ENCODE results near the gene KXD1.
A peak's percentile ranks its signal among the peaks of the same experiment; 100 is the strongest.
"Not testable (repeated sequence)": the region's sequence is repeated elsewhere in the genome, so short reads cannot be mapped to it uniquely, and the experiment has no call there.

KXD1 gene, protein sequence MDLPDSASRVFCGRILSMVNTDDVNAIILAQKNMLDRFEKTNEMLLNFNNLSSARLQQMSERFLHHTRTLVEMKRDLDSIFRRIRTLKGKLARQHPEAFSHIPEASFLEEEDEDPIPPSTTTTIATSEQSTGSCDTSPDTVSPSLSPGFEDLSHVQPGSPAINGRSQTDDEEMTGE

DNA sequence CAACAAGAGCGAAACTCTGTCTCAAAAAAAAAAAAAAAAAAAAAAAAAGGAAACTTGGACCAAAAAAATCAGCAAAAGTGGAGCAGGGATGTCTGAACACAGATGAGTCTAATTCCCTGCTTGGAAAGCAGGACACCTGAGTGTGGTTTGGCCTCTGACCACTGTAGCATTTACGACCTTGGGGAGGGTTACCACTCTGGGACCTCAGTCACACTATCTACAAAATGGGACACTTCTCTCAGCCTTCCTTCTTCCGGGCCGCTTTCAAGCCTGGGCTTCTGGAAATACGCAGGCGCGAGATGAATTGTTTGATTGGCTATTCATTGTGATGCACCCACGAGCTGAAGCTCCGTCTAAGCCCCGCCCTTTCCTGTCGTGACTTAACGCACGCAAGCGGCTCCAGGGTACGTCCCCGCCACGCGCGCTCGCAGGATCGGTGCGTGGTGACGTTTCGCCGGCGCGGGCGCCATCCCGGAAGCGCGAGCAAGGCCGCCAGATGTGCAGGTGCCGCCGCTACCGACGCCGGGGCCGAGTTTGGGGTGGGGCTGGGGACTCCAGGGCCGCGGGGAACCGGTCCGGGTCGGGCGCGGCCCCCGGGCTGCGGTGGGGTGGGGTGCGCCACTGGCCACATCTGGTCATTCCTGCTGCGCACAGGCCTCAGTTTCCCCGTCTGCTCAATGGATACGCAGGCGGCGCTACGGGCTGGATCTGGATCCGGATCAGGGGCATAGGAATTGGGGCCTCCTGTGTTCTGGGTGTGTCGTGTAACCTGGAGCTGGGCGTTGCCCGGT, at the start of gene KXD1:
Gene KXD1 (plus strand): TSS at position 460 of the 791 bp plus-strand sequence. CDS start 4,187 bp downstream, outside the sequence.
- DNase-seq, result peak; percentile 92 to 99

GRCh38 chr19:18508585-18508984, 49.1 kb upstream of the KXD1 start:
- no peak for DNase-seq

- no peak for DNase-seq
These were observed 47.5 kb upstream of the KXD1 start for GRCh38 chr19:18510216-18510615.

DNA sequence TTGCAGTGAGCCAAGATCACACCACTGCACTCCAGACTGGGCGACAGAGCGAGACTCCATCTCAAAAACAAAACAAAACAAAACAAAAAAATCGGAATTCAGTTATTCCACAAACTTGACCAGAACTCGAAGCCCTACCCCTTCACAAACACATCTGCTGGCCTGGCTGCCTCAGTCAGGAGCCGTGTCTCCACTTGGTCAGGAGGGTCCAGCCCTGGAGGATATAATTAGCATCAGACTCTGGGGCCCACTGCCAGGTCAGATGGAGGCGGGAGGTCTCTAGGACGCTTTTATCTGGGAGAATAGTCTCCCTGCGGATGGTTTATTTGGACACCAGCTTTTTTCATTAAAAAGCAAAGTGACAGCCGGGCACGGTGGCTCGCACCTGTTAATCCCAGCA, 43.8 kb upstream of the KXD1 start:
- DNase-seq, result no peak

GRCh38 chr19:18514800-18515682, 42.6 kb upstream of the KXD1 start:
- no peak for DNase-seq

DNA sequence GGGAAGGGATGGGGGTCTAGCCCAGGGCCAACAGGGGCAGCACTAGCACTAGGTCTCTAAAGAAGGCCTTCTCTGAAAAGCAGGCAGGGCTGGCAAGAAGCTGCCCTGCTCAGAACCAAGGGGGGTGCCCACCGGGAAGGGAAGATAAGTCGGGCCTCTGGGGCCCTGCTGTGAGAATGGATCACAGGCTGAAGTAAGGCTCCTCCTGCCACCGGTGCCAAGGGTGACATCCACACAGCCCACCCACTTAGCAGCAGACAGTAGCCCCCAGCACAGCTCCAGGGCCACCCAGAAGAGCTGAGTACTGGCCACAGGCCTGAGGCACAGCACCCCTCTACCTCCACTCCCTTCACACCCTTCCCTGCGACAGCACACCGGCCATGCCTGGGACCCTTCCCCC, 41.7 kb upstream of the KXD1 start:
- no peak for DNase-seq

- DNase-seq, result no peak
These were observed 40.1 kb upstream of the KXD1 start for GRCh38 chr19:18517606-18518005.

DNA sequence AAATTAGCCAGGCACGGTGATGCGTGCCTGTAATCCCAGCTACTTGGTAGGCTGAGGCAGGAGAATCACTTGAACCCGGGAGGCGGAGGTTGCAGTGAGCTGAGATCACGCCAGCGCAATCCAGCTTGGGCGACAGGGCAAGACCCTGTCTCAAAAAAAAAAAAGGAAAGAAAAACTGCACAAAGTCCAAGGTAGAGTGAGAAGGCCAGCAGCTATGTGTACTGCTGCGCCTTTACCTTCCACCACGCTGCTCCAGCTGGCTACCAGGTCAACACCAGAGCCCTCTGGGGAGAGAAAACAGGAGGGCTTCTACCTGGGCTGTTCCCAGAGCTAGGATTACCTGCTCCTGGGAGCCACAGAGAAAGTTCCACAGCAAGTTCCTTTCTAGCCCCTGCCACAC, 39.0 kb upstream of the KXD1 start:
- no peak for DNase-seq

DNA sequence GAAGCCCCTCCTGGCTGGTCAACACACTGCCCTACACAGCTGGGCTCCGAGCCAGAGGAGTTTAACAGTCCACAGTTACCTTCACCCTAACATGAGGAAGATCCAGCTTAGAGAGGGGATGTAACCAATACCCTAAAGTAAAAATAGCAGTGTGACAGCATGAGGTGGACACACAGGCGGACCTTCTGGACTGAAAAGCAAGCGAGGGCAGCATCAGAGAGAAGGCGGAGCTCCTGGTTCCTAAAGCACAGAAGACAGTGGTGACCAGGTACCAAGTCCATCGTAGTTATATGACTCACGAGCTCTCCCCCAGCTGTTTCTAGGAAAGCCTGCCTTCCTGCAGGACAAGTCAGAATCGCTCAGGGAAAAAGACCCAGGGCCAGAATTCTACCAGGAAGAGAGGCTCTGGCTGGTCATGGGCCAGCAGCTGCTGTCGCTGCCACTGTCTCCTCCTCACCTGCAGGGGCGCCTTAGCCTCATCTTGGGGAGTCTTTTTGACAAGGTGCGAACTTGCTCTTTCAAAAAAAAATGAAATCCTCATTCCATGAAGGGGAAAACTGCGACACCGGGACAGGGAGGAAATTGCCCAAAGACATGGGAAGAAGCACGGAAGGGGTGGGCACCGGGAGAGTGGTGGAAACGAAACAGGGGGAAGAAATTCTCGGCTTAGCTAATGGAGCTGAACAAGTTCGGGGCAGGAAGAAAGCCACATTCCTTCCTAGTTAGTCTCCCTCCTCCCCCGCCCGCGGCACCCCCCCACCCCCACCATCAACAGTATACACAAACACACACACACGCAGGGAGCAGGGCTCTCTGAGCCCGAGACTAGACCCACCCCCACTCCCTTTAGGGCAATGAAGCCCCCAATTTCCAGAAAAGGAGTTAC, 37.5 kb upstream of the KXD1 start:
- DNase-seq, result peak; percentile 33 to 54

GRCh38 chr19:18520848-18521691, 36.6 kb upstream of the KXD1 start:
- no peak for DNase-seq

DNA sequence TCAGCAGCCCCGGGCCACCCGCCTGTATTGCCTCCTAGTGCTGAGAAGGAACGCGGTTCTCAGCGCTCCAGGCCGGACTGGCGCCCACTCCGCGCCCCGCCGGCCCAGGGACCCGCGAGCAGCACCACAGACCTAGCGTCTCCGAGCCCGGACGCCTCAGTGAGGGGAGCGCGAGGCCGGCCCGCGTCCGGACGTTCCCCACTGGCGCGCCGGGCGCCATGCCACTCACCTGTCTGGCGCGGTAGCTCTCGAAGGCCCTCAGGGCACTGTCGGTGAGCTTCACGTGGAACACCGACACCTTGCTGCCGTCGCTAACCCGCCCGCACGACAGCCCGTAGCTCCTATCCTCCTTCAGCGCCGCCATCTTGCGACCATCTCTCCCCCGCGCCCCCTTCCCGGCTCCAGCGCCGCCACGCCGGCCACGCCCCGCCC, 36.0 kb upstream of the KXD1 start, which contains the start of gene ELL:
Gene ELL (minus strand): TSS at position 379 of the 432 bp plus-strand sequence. CDS start 15 bp downstream, at position 364.
- no peak for DNase-seq

- DNase-seq, result peak; percentile 100
These were observed 35.4 kb upstream of the KXD1 start for GRCh38 chr19:18522124-18522861.

DNA sequence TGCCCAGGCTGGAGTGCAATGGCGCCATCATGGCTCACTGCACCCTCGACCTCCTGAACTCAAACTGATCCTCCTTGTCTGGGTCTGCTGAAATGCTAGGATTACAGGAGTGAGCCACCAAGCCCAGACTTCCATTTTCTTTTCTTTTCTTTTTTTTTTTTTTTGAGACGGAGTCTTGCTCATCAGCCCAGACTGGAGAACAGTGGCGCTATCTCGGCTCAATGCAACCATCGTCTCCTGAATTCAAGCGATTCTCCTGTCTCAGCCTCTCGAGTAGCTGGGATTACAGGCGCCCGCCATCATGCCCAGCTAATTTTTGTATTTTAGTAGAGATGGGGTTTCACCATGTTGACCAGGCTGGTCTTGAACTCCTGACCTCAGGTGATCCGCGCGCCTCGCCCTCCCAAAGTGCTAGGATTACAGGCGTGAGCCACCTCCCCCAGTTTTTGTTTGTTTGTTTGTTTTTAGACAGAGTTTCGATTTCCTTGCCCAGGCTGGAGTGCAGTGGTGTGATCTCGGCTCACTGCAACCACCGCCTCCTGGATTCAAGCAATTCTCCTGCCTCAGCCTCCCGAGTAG, 34.7 kb upstream of the KXD1 start:
- not testable (repeated sequence) for DNase-seq

GRCh38 chr19:18523841-18524240, 33.8 kb upstream of the KXD1 start:
- DNase-seq, result no peak

GRCh38 chr19:18526316-18526715, 31.4 kb upstream of the KXD1 start:
- no peak for DNase-seq

DNA sequence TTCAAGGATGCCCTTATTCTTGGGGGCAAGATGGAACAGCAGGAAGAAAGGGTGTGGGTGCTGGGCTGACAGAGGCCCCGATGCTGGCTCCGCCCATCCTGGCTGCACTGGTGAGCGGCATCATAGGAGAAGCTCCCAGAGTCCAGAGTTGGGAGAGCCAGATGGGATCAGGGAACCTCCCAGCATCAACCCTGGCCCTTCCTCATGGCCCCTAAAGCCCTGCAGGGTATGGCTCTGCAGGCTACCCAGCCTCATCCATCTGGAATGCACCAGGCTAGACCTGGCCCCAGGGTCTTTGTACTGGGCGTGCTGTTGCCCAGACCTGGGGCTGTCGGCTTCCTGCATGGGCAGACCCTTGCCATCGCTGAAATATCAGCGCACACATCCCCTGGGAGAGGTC, 27.9 kb upstream of the KXD1 start:
- DNase-seq, result no peak

GRCh38 chr19:18531485-18531884, 26.2 kb upstream of the KXD1 start:
- no peak for DNase-seq

- no peak for DNase-seq
These were observed 25.3 kb upstream of the KXD1 start for GRCh38 chr19:18532168-18532890.

DNA sequence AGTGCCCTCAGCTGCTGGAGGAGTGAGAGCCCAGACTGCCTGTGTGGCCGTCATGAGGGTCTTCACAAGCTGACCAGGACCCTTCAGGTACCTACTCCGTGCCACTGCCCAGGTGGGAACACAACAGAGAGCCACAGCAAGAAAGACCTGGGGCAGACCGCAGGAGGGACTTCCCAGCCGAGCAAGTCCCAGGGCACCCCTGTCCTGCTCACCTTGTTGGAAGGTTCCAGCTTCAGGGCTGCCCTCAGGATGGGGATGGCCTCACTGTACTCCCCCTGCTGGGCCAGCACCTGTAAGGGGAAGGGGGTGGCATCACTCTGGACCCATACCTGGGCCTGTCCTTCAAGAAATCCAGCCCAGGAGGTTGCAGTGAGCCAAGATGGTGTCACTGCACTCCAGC, 24.6 kb upstream of the KXD1 start:
- no peak for DNase-seq

DNA sequence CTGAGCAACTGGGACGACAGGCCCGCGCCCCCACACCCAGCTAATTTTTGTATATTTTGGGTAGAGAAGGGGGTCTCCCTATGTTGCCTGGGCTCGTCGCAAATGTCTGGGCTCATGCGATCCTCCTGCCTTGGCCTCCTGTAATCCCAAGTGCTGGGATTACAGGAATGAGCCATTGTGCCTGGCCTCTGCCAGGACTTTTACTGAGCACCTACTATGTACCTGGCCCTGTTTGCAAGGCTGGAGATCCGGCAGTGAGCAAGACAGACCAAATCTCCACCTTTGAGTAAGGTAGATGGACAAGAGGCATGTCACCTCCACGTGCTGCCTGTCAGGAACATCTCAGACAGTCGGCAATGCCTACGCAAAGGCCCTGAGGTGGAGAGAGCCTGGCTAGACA, 21.2 kb upstream of the KXD1 start:
- DNase-seq, result no peak

Measured in NCI-H446 (cell line).